Sciatic nerve (tissue), 1 donor: ENCODE measurements around the gene ZFYVE16. TPM values are rescaled to one million over a fixed set of nuclear protein-coding genes. Genes with fewer than 3 reads are reported as not detected.

ENCODE experiments used
- total RNA-seq: library from RNA; stranded (reverse); fragmentation: NEBNext Ultra II Directional; extraction: Animal tissue kit (Norgen Biotek cat#: 25700); gene quantifications from one replicate; pipeline ENCODE4 v1.2.1, GENCODE V29; 2021
- donor health status: DM: no; HTN: no; CAD: no.

Gene ZFYVE16
- total RNA-seq, 1 donor from 2014 or later: 68.4 TPM

Other genes starting within 250 kb of the ZFYVE16 start
- 70.2 TPM for gene SERINC5, start 152.0 kb upstream of the ZFYVE16 start, total RNA-seq
- not detected for gene SPZ1, start 88.1 kb upstream of the ZFYVE16 start, total RNA-seq
- gene FAM151B, start 80.0 kb downstream of the ZFYVE16 start, total RNA-seq: 3.9 TPM
- gene ANKRD34B, start 162.2 kb downstream of the ZFYVE16 start, total RNA-seq: not detected
- 17.6 TPM for gene MSH3, start 246.6 kb downstream of the ZFYVE16 start, total RNA-seq
- 13.3 TPM for gene DHFR, start 246.9 kb downstream of the ZFYVE16 start, total RNA-seq